Testis (tissue), 3 donors: ENCODE results near the gene CFAP68. TPM values are rescaled to one million over a fixed set of nuclear protein-coding genes. Genes with fewer than 3 reads are reported as not detected.

Source experiments
- DNase-seq: peaks from one replicate; pipeline ENCODE4 v3.0.0-alpha.2; 2019
- H3K27ac ChIP-seq, 2 donors: fragments of 200-600 bp; sonication (generic); one replicate each; pipeline ENCODE4 v1.5.1; 2019
- H3K27me3 ChIP-seq: fragments of 200-600 bp; sonication (generic); one replicate; pipeline ENCODE4 v1.5.1; 2019
- H3K36me3 ChIP-seq: fragments of 200-600 bp; sonication (generic); one replicate; pipeline ENCODE4 v1.5.1; 2017; ENCODE audit warnings: low read depth; ENCODE audit errors: missing control alignments
- H3K4me1 ChIP-seq: fragments of 200-600 bp; sonication (generic); one replicate; pipeline ENCODE4 v1.5.1; 2019
- H3K4me3 ChIP-seq, 2 donors: fragments of 200-600 bp; sonication (generic); one replicate each; pipeline ENCODE4 v1.5.1; 2017 to 2019
- H3K9me3 ChIP-seq: fragments of 200-600 bp; sonication (generic); one replicate; pipeline ENCODE4 v1.5.1; 2017
- POLR2A ChIP-seq: fragments of 450-650 bp; IDR thresholded peaks from one replicate; pipeline ENCODE4 v1.6.1; 2017; ENCODE audit warnings: antibody characterized with exemption, mild to moderate bottlenecking, moderate library complexity
- WGBS, 2 donors: methylation state at CpG; one replicate each; pipeline ENCODE4 v1.1.5; 2018; 5-methylcytosine and 5-hydroxymethylcytosine counted together
- intact Hi-C: fragments of 100-400 bp; cut with DNase I; formaldehyde crosslinking; loops from one replicate; pipeline ENCODE4 v1.15.1; 2023; ENCODE audit warnings: low total_unique reads
- polyA plus RNA-seq: library from polyadenylated mRNA; stranded (reverse); fragments of 350-450 nt; fragmentation: Illumina TruSeq; extraction: RNeasy Lipid Tissue Mini Kit (QIAGEN cat#74804); gene quantifications from one replicate; pipeline ENCODE4 v1.2.3, GENCODE V29; 2014; ENCODE audit warnings: low read depth, low replicate concordance; ENCODE audit not compliant: insufficient read depth
- total RNA-seq, 2 donors: library from RNA; depleted of rRNA; stranded (reverse); fragments of >200 nt; gene quantifications; one replicate each; pipeline ENCODE4 v1.2.3, GENCODE V29; 2016
- TF ChIP-seq, protein P1 (sequence below), 3 experiments: fragments of 450-650 bp in 2 of 3; fragments of 200-600 bp in 1 of 3; sonication (generic) in 1 of 3; IDR thresholded peaks; one replicate each; pipeline ENCODE4 v1.5.1; 2016 to 2019; ENCODE audit warnings: antibody characterized with exemption in 3 of 3, mild to moderate bottlenecking in 2 of 3, moderate library complexity in 1 of 3

Gene CFAP68
- total and polyA plus RNA-seq, 3 donors from 2014 or later, result 62.7 to 103 (median 68.5) TPM

DNA sequence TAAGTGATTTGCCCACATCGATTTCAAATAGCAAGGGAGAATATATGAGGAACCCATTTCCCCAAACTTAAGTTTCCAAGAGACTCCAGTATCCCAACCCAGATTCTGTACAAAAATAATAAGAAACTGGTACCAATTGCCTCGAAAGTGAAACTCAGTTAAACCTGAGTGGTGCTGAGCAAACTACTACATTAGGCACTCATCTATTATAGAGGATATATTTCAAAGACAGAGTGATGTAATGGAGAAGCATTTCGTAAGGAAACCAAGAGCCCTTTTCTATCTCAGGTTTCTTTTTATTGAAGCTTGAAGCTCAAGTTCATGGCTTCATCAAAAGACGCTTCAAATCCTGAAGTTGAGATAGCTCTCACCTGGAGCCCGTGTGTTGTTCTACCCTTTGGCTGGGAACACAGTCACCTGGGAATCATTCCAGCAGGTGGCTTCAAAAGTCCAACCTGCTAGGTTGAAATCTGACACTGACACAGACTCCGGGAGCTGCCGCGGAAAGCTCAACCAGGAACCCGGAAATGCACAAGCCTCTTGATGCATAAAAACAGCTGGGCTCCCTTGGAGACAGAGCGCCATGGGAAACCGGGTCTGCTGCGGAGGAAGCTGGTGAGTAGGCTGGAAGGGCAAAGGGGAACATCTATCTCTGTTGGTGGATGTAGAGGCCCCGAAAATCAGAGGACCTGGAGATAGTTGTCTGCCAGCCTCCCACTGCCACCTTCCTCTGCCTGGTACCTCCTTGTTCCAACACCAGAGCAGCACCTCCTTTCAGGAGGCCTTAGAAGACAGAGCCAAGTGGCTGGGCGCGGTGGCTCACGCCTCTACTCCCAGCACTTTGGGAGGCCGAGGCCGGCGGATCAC, 39.3 kb downstream of the CFAP68 start, which contains the start of gene C11orf52:
Gene C11orf52, plus strand, starts transcription at position 524 of the 867 bp plus-strand sequence. Its CDS starts 60 bp downstream, at position 584.
- intact Hi-C loops, result no loop called here
- peaks cover 12% of the 10 kb centered on the region for H3K4me1 ChIP-seq
- no peak for DNase-seq
- WGBS, 2 donors, result 54 to 57% methylated on average over 12 to 19 of the region's 19 CpGs
- no peak within 1 kb of the TSS for H3K27ac ChIP-seq
- no peaks in the 10 kb centered on the region for H3K27me3 ChIP-seq
- H3K4me3 ChIP-seq, result peak within 1 kb of the TSS in 1 of 2 donors; percentile 11
- no peaks in the 10 kb centered on the region for H3K36me3 ChIP-seq
- no peaks in the 10 kb centered on the region for H3K9me3 ChIP-seq
- TF ChIP-seq POLR2A, result no peak
- TF ChIP-seq, protein P1, sequence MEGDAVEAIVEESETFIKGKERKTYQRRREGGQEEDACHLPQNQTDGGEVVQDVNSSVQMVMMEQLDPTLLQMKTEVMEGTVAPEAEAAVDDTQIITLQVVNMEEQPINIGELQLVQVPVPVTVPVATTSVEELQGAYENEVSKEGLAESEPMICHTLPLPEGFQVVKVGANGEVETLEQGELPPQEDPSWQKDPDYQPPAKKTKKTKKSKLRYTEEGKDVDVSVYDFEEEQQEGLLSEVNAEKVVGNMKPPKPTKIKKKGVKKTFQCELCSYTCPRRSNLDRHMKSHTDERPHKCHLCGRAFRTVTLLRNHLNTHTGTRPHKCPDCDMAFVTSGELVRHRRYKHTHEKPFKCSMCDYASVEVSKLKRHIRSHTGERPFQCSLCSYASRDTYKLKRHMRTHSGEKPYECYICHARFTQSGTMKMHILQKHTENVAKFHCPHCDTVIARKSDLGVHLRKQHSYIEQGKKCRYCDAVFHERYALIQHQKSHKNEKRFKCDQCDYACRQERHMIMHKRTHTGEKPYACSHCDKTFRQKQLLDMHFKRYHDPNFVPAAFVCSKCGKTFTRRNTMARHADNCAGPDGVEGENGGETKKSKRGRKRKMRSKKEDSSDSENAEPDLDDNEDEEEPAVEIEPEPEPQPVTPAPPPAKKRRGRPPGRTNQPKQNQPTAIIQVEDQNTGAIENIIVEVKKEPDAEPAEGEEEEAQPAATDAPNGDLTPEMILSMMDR (IDR thresholded peaks at IDR 0.05), result no peak

DNA sequence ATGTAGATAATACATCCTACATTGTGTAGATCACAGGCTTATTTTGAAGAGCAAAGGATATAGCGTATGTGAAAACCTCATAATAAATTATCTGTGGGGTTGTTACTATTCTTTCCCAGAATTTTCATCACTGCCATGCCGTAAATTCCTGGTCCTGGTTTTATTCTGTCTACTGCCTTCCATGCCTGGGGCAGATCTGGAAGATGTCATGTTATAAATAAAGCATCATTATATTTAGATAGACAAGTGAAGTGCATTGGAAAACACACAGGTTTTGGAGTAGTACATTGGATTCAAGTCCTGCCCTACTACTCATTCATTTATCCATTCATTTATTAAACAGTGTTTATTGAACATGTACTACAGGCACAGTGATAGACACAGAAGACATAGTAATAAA, 41.6 kb downstream of the CFAP68 start:
- no peak for DNase-seq
- Histone ChIP-seq H3K36me3 (no peaks in the 10 kb centered on the region), H3K4me1 (peaks cover 13% of the 10 kb centered on the region), H3K27me3 (no peaks in the 10 kb centered on the region), H3K27ac (no peak overlapping the region), H3K9me3 (no peaks in the 10 kb centered on the region), H3K4me3 (no peak overlapping the region)
- TF ChIP-seq POLR2A, result no peak
- TF ChIP-seq, protein P1 (IDR thresholded peaks at IDR 0.05), result no peak
- WGBS, 2 donors, result 75 to 92% methylated on average over 2 of the region's 2 CpGs
- intact Hi-C loops, result no loop called here

DNA sequence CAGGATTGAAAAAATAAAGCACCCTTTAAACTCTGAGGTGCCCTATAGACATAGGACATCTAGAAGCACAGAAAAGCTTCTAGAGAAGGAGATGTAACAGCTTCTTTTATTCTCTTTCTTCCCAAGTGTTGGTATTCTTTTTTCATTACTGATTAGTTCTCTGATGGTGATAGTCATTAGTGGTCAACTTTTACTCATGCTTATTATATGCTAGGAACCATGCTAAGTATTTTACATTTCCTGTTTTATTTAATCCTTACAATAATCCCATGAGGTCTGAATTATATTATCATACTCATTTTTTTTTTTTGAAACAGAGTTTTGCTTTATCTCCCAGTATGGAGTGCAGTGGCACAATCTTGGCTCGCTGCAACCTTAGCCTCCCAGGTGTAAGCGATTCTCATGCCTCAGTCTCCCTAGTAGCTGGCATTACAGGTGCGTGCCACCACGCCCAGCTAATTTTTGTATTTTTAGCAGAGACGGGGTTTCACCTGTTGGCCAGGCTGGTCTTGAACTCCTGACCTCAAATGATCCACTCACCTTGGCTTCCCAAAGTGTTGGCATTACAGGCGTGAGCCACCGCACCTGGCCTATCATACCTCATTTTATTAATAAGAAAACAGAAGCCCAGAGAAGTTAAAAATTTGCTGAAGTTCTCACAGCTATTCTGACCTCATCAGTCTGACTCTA, 42.3 kb downstream of the CFAP68 start:
- DNase-seq, result no peak
- Histone ChIP-seq H3K36me3 (no peaks in the 10 kb centered on the region), H3K4me1 (peaks cover 13% of the 10 kb centered on the region), H3K27ac (no peak overlapping the region), H3K9me3 (no peaks in the 10 kb centered on the region), H3K27me3 (no peaks in the 10 kb centered on the region), H3K4me3 (no peak overlapping the region)
- WGBS, 2 donors, result 89 to 96% methylated on average over 7 of the region's 7 CpGs
- TF ChIP-seq, protein P1 (IDR thresholded peaks at IDR 0.05), result no peak
- no peak for TF ChIP-seq POLR2A
- intact Hi-C loops, result no loop called here

GRCh38 chr11:111922803-111923202, 43.5 kb downstream of the CFAP68 start:
- 25 to 29% methylated on average over 2 of the region's 2 CpGs for WGBS, 2 donors

More at GRCh38 chr11:111922803-111923202, 43.5 kb downstream of the CFAP68 start:
- TF ChIP-seq POLR2A, result no peak
- TF ChIP-seq, protein P1 (IDR thresholded peaks at IDR 0.05), result no peak
- H3K27me3 ChIP-seq, result no peaks in the 10 kb centered on the region
- peak overlapping the region; percentile 22 to 81 for H3K27ac ChIP-seq
- no peak overlapping the region for H3K4me3 ChIP-seq
- no peaks in the 10 kb centered on the region for H3K9me3 ChIP-seq
- H3K36me3 ChIP-seq, result no peaks in the 10 kb centered on the region
- peaks cover 13% of the 10 kb centered on the region for H3K4me1 ChIP-seq
- intact Hi-C loops, result no loop called here
- DNase-seq, result peak; percentile 80
